ENCODE results near the gene WFDC12.
"Not testable (repeated sequence)": the region's sequence is repeated elsewhere in the genome, so short reads cannot be mapped to it uniquely, and the experiment has no call there.

WFDC12 gene, protein sequence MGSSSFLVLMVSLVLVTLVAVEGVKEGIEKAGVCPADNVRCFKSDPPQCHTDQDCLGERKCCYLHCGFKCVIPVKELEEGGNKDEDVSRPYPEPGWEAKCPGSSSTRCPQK

DNA sequence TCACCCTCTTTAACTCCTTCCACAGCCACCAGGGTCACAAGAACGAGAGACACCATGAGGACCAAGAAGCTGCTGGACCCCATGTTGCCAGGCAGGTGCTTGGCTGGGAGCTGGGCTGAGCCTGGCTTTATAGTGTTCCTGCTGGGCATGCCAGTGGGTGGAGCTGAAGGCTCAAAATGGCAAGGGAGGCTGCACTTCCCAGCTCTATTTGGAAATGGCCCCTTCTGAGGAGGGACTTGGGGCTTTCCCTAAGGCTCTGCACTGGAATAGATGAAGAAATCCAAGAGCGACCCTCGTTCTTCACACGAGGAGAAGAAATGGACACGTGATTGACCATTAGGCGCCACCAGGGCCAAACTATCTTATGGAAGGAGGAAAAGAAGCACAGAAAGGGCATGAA is at the start of gene WFDC12:
TSS of gene WFDC12 (minus strand) at position 101 of the 400 bp plus-strand sequence. CDS start at position 83, 18 bp downstream.
- no peak for DNase-seq

DNA sequence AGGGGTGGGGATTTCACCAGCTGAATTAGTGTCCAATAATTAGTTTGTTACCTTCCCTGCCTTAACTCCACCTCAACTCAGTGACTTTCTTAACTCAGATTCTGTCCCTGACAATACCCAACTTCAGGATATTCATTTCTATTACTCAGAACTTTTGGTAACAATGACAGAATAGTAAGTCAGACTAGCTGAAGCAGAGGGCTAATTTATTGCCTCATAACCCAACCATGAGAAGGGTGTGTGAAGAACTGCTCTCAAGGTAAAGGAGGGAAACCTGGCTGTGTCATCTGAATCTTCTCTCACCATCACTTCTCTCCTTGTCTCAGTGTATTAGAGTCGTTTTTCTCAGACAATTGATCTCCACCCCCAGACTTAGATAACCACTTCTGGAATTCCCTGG is 49.3 kb upstream of the WFDC12 start:
- DNase-seq = no peak

DNA sequence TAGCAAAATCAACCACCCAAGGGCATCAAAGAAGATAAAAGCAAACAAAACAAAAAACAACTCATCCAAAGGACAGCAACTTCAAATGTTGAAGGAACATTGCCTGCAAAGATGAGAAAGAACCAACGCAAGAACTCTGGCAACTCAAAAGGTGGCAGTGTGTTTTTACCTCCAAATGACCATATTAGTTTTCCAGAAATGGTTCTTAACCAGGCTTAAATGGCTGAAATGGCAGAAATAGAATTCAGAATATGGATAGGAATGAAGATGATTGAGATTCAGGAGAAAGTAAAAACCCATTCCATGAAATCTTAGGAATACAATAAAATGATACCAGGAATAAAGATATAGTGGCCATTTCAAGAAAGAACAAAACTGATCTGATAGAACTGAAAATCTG is 40.6 kb upstream of the WFDC12 start:
- no peak for DNase-seq

DNA sequence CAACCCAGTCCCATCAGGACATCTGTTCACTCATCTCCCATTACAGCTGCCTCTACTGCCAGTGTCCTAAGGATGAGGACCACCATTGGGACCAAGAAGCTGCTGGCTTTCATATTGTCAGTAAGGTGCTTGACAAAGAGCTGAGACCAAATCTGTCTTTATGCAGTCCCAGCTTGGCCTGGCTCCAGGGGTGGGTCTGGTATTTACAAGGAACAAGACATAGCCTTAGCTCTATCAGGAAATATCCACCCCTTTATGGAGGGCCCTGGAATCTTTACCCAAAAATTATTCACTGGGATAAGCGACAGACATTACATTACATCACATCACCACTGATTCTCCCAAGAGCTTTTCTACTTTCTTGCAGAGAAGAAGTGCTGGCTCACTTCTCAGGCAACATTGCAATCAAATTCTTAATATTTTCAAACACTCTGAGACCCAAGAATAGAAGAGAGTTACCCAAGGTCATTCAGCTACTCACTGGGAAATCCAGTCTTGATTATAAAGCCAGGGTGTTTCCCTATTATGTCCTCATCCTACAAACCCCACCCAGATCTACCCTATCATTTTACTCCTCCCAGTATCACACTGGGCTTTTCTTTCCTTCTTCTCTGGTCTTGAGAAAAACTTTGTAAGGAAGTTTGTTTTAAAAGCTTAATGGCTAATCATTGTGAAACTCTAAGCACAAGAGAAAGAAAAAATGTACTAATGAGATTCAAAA is 39.0 kb upstream of the WFDC12 start:
- DNase-seq = no peak

DNA sequence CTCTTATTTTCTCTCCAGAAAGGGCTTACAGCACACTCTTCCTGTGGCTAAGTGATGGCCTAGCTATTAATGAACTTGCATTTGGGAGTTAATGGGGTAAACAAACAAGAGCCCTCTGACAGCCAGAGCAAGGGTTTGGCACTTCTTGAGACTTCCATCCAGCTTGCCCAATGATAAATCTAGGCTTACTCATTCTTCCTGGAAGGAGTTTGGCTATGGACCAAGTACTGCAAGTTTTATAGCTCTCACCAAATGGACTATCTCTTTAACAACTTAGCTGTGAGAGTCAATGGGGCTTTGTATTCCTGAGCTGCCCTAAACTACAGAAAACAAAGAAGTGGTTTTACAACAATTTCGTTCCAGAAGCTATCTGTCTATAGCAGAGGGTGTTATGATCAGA is 33.7 kb upstream of the WFDC12 start:
- no peak for DNase-seq

DNA sequence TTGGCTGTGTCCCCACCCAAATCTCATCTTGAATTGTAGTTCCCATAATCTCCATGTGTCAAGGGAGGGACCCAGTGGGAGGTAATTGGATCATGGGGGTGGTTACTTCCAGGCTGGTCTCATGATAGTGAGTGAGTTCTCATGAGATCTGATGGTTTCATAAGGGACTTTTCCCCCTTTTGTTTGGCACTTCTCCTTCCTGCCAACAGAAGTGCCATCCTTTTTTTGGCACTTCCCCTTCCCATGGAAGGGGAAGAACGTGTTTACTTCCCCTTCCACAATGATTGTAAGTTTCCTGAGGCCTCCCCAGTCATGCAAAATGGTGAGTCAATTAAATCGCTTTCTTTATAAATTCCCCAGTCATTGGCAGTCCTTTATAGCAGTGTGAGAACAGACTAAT is 32.4 kb upstream of the WFDC12 start:
- no peak for DNase-seq

DNA sequence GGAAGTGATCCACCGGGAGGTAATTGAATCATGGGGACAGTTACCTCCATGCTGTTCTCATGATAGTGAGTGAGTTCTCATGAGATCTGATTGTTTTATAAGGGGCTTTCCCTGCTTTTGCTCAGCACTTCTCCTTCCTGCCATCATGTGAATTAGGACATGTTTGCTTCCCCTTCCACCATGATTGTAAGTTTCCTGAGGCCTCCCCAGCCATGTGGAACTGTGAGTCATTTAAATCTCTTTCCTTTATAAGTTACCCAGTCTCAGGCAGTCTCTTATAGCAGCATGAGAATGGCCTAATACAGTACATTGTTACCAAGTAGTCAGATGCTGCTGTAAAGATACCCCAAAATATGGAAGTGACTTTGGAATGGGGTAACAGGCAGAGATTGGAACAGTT is 30.5 kb upstream of the WFDC12 start:
- DNase-seq = not testable (repeated sequence)

DNA sequence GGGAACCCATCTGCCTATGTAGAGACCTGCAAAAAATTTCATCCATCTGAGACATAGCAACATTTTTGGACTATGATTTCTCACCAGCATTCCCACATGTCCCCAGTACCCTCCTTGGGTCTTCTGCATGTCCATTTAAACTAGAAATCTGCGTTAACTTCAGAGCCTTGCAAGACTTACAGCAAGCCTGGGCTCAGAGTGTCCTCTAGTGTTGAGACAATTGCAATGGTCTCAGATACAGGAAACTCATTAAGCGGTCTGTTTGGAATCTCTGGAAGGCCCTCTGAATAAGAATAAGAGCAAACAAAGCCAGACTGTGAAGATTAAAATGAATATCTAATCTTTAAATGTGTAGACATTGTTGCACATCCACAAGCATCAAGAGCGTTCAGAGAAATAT is 29.9 kb upstream of the WFDC12 start:
- no peak for DNase-seq

DNA sequence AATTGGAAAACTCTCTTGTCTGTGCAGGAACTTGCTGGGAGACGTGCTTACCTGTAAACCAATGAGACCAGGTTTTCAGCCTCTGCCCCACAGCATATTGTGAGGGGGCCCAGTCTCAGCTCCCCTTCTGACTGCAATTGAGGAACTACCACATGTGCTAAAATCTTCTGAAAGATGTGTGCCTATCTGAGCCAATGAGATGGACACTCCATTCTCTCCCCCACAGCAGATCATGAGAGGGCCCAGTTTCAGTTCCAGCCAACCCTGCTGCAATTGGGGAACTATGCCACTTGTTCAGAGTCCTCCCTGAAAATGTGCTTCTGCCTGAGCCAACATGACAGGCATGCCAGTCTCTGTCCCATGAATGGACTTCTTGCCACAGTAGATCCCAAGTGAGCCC is 29.5 kb upstream of the WFDC12 start:
- no peak for DNase-seq

DNA sequence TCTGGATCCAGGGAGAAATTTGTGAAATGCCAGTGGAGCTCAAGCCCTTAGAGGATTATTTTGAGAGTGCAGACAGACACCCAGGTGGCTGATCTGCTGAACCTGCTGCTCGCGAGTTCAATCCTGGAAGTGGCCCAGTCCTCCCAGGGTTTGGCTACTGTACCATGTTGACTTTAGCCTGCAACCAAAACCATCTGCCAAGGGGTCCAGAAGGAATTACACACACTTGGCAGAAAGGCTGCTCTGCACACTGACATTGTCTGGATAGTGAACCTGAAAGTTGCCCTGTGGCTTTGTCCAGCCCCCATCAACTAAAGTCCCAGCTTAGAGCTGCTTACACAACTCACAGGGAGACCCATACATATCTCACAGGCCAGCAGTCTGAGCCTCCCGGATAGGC is 28.9 kb upstream of the WFDC12 start:
- no peak for DNase-seq

DNA sequence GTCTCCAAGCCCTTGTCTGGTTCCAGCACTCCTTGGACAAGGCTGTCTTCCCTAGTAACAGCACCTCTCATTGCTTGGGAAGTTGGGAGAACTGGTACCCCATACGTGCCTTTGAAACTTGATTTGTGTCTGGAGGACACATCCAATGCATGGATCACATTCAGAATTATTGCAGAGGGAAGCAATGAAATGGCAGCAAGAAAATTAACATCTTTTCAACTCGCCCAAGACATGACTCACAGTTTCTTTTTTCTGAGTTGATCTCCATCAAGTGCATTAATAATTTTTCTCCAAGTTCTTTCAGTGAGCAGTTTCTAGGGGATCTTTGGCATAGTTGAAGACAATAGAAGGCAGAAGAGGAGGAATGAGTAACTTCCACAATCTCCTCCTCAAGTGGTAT is 28.1 kb upstream of the WFDC12 start:
- no peak for DNase-seq

DNA sequence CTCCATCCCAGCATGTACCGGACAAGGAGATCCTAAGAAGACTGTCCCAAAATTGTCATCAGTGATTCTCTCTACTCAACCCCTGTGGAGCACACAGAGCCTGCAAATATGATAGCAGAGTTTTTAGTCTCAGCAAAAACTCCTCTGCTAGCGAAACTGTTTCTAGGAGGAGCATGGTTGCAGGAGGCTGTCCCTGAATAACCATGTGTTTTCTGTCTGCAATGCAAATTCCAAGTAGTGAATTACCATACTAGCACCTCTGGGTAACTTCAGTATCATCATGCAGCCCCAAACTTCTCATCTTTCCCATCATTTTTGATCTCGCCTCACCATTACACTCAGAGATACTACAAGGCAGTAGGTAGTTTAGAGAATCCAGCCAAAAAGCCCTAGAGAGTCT is 24.8 kb upstream of the WFDC12 start:
- DNase-seq = no peak

DNA sequence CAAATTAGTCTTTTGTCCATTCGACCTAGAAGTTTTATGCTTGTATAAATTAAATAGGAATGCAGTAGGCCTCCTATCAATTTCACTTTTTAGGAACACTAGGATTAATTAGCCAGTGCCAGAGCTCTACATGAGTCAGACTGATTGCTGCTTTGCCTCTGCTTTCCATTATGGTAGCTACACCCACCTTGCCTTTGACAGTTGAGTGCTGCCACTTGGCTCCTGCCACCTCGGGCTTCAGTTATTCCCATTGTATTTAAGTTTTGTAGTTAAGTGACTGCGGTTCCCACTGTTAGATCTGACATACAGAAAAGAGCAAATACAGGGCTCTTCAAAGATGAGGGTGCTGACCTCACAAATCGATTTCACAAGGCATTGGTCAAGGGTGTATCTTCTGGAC is 16.6 kb upstream of the WFDC12 start:
- DNase-seq = no peak

DNA sequence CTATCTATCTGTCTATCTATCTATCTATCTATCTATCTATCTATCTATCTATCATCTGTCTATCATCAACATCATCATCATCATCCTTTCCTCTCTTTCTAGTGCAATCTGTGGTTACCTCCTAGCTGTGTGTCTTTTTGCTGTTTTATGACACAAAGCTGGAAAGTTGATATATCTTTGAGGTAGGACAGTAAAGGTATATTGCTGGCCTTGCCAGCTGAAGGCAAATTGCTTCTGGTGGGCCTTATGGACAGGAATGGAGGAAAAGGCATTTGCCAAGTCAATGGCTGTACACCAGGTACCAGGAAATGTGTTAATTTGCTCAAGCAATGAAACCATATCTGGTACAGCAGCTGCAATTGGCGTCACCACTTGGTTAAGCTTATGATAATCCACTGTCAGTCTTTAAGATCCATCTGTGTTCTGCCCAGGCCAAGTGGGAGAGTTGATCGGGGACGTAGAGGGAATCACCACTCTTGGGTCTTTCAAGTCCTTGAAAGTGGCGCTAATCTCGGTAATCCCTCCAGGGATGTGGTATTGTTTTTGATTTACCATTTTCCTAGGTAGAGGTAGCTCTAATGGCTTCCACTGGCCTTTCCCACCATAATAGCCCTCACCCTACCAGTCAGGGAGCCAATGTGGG is 15.6 kb upstream of the WFDC12 start:
- not testable (repeated sequence) for DNase-seq

DNA sequence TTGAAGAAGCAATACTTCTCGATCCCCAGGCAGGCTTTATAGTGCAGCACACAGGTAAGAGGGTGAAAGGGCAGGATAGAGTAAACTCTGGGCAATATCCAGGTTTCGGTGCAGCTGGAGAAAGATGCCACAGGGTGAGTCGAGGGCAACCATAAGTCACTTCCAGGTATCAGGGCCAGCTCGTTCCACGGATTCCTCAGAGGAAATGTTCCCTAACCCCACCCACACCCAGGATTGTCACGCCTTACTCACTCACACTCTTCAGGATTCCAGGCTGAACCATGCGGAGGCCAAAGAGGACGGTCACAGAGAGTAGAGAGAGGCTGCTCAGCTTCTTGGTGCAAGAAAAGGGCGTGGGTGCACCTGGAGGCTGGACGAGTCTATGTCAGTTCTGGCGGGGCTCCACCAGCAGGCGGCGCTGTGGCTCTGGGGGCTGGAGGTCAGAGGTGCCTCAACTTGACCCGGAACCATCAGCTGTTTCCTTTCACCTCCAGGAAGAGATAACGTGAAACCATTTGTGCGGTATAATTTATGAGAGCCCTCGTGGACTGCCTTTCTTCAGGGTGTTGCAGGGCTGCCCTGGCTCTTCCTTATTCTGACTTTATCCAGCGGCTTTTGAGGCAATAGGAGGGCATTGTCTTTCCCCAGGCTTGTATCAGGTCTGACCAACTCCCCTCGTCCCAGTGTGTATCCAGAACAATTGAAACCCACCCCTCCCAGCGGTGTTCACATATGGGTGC is 14.5 kb upstream of the WFDC12 start:
- DNase-seq = peak in 3 of 4 experiments; percentile 10 to 41 (median 11)

DNA sequence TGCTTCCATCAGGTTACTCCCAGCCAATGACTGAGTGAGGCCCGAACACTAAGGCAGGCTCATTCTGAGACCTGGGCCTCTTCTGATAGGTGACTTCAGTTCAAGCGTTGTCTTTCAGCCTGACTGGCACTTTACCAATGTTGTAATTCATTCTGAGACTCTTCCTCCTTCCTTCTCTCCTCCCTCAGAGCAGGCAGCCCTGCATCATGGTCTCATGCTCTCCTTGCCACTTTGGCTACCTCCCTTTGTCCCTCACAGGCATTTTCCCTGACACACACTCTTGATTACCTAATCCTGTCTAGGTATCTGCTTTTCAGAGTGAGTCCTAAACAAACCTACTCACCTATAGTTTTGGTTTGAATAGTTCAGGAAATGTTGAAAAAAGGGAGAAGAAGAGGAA is 12.6 kb upstream of the WFDC12 start:
- no peak for DNase-seq

DNA sequence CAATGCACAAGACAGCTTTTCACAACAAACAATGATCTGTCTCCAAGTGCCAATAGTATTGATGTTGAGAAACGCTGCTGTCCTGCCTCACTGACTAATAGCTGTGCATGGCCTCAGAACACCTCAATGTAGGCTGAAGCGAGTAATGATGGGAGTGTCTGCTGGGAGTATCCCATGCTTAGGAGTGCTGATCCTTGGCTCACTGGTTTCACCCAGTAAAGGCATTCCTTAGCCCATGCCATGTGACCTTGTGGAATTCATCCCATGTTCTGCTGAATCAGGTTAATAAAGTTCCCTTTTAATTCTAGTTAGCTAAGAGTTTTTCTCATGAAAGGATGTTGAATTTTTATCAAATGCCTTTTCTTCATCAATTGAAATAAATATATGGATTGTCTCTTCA is 3.8 kb upstream of the WFDC12 start:
- no peak for DNase-seq

DNA sequence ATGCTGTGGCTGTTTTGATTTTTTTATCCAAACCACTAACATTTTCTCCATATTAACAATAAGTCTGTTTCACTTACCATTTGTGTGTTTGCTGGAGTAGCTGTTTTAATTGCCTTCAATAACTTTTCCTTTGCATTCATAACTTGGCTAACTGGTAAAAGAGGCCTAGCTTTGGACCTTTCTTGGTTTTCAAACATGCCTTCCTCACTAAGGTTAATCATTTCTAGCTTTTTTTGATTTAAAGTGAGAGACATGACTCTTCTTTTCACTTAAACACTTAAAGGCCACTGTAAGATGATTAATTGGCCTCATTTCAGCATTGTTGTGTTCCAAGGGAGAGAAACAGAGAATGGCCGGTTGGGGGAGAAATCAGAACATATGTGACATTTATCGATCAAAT is 2.9 kb downstream of the WFDC12 start:
- no peak for DNase-seq

DNA sequence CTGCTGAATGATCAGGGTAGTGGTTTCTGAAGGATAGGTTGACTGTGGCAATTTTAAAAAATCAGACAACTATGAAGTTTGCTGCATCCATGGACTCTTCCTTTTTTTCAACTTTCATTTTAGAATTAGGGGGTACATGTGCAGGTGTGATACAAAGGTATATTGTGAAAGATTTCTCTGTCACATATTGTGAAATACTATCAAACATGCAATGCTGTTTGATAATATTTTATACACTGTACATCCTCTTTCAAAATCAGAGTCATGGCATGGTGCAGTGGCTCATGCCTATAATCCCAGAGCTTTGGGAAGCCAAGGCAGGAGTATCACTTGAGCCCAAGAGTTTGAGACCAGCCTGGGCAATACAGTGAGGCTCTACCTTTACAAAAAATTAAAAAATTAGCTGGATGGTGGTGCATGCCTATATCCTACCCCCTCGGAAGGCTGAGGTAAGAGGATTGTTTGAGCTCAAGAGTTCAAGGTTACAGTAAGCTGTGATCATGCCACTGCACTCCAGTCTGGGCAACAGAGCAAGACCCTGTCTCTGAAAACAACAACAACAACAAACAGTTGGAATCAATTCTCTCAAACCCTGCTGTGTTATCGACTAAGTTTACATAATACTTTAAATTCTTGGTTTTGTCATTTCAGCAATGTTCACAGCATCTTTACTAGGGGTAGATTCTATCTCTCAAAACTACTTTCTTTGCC is 4.6 kb downstream of the WFDC12 start:
- no peak for DNase-seq

DNA sequence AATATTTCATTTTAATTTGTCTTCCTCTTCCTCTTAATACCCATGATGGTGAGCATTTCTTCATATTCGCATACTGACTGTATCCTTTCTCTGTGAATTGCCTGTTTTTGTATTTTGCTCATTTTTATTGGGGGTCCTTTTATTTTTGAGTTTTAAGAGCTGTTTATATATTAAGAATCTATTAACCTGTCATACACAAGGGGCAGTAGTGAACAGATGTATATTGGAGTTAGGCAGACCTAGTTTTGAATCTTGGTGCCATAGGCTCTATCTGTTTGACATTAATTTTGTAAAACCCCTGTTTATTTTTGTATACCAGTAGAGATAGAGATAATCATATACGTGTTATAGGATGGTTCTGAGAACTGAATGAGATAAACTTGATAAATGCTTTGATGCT is 6.2 kb downstream of the WFDC12 start:
- no peak for DNase-seq

DNA sequence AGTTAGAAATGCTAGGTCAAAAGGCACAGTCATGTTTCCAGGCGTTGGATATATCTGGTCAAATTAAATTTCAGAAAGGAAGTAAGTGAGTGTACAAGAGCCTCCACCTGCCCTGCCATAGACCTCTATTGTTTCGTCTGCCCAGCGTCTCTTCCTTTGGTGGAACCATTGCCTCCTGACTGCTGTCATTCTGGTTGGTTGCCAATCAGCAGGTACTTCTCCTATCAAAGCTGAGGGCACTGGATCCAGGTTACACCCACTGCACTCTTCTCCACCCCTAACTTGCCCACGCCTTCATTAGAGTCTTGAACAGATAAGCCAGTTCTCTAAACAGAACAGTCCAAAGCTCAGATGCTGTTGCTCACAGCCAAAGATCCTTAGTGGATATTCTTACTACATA is 6.7 kb downstream of the WFDC12 start:
- no peak for DNase-seq

DNA sequence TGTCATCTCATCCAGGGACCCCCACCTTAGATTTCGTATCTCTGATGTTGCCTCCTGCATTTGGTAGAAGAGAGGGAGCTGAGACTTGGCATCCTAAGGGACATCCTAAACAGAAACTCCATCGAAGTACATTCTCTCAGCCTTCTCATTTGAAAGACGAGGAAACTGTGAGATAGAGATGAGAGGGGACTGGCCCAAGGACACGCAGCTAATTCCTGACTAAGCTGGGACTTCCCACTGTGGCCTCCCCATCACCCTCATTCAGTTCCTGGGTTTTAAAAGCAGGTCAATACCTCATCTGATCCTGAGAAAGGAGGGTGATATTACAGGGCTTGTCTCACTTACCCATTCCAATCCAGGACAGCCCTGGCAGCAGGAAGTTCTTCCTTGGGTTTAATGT is 8.4 kb downstream of the WFDC12 start:
- DNase-seq = no peak

DNA sequence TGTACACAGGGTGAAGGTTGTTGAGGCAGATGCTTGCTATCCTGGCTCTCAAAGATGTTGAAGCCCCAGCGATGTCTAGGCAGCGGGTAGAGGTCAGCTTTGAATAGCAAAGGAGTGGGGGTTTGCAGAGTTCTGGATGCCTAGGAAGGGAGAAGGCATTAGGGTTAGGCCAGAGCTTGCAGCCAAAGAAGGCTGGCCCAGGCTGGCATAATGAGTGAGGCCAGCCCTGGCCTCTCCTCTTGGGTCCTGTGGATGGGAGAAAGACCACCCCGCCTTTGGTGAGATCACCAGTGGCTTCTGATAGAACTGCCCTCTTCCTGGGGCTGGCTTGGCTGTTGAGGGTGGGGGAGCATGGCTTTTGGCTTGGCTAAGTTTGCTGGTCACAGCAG is 8.9 kb downstream of the WFDC12 start:
- DNase-seq = no peak

Measured in activated naive CD4-positive, alpha-beta T cell (primary cell).